Astrocyte (in vitro differentiated cells and primary cell): ENCODE results near the gene SRPRB. TPM values are rescaled to one million over a fixed set of nuclear protein-coding genes. Genes with fewer than 3 reads are reported as not detected.

Source experiments
- DNase-seq: peaks from one replicate; pipeline ENCODE4 v3.0.0-alpha.2; 2010; ENCODE audit warnings: low read depth
- FAIRE-seq: peaks from 2 replicates; lab custom pipeline; 2011; peaks lifted over from hg19 to GRCh38; lab: Jason Lieb, UNC
- H2AFZ ChIP-seq: 2 replicates; pipeline ENCODE4 v1.6.0; 2012; ENCODE audit warnings: low read depth, low read length, inconsistent platforms
- H3K27ac ChIP-seq: 2 replicates; pipeline ENCODE4 v1.5.1; 2011; ENCODE audit warnings: low read depth, low read length, inconsistent platforms
- H3K27me3 ChIP-seq: 2 replicates; pipeline ENCODE4 v1.6.0; 2011; ENCODE audit warnings: low read length, inconsistent platforms; ENCODE audit not compliant: insufficient read depth
- H3K36me3 ChIP-seq: 2 replicates; pipeline ENCODE4 v1.5.1; 2011; ENCODE audit warnings: low read length, inconsistent platforms; ENCODE audit not compliant: insufficient read depth
- H3K4me1 ChIP-seq: 2 replicates; pipeline ENCODE4 v1.5.1; 2011; ENCODE audit warnings: low read length, inconsistent platforms; ENCODE audit not compliant: insufficient read depth
- H3K4me2 ChIP-seq: 2 replicates; pipeline ENCODE4 v1.6.0; 2012; ENCODE audit warnings: low read length, inconsistent platforms
- H3K4me3 ChIP-seq: 2 replicates; pipeline ENCODE4 v1.5.1; 2011; ENCODE audit warnings: low read depth, mild to moderate bottlenecking, low read length, inconsistent platforms; ENCODE audit not compliant: insufficient read depth
- H3K79me2 ChIP-seq: 2 replicates; pipeline ENCODE4 v1.6.0; 2012; ENCODE audit warnings: mild to moderate bottlenecking, low read length, inconsistent platforms; ENCODE audit not compliant: insufficient read depth
- H3K9ac ChIP-seq: 2 replicates; pipeline ENCODE4 v1.6.0; 2012; ENCODE audit warnings: mild to moderate bottlenecking, low read length, inconsistent platforms
- H3K9me3 ChIP-seq: 2 replicates; pipeline ENCODE4 v1.5.1; 2012; ENCODE audit warnings: low read depth, mild to moderate bottlenecking, low read length, inconsistent platforms; ENCODE audit not compliant: insufficient read depth
- H4K20me1 ChIP-seq: 2 replicates; pipeline ENCODE4 v1.6.0; 2012; ENCODE audit warnings: low read length, inconsistent platforms; ENCODE audit not compliant: insufficient read depth
- H3K27ac Mint-ChIP-seq: one replicate; pipeline ENCODE4 v1.8.0; 2021; ENCODE audit warnings: mild to moderate bottlenecking, mixed read lengths; ENCODE audit not compliant: unreplicated experiment
- H3K27me3 Mint-ChIP-seq: one replicate; pipeline ENCODE4 v1.8.0; 2021; ENCODE audit warnings: low read depth, mixed read lengths; ENCODE audit not compliant: unreplicated experiment
- H3K36me3 Mint-ChIP-seq: one replicate; pipeline ENCODE4 v1.8.0; 2021; ENCODE audit warnings: low read depth, mixed read lengths; ENCODE audit not compliant: unreplicated experiment
- H3K4me1 Mint-ChIP-seq: one replicate; pipeline ENCODE4 v1.8.0; 2021; ENCODE audit warnings: low read depth, mixed read lengths; ENCODE audit not compliant: unreplicated experiment
- H3K4me3 Mint-ChIP-seq: one replicate; pipeline ENCODE4 v1.8.0; 2021; ENCODE audit warnings: mild to moderate bottlenecking, moderate library complexity, mixed read lengths; ENCODE audit not compliant: unreplicated experiment
- H3K9me3 Mint-ChIP-seq: one replicate; pipeline ENCODE4 v1.8.0; 2021; ENCODE audit warnings: mild to moderate bottlenecking, mixed read lengths; ENCODE audit not compliant: unreplicated experiment
- EZH2 ChIP-seq: IDR thresholded peaks from 2 replicates; pipeline ENCODE4 v1.6.1; 2012; ENCODE audit warnings: mild to moderate bottlenecking, low read length, inconsistent platforms; ENCODE audit not compliant: insufficient read depth
- total RNA-seq: library from RNA; stranded (reverse); gene quantifications from 2 replicates; pipeline ENCODE4 v1.2.1, GENCODE V29; 2021
- TF ChIP-seq, protein P1 (sequence below): IDR thresholded peaks from 2 replicates; pipeline ENCODE4 v1.5.1; 2011; ENCODE audit warnings: low read depth, mild to moderate bottlenecking, inconsistent platforms, low read length, moderate library complexity; ENCODE audit not compliant: insufficient read depth

SRPRB gene
- total RNA-seq, 1 donor from 2014 or later = 83.8 TPM

DNA sequence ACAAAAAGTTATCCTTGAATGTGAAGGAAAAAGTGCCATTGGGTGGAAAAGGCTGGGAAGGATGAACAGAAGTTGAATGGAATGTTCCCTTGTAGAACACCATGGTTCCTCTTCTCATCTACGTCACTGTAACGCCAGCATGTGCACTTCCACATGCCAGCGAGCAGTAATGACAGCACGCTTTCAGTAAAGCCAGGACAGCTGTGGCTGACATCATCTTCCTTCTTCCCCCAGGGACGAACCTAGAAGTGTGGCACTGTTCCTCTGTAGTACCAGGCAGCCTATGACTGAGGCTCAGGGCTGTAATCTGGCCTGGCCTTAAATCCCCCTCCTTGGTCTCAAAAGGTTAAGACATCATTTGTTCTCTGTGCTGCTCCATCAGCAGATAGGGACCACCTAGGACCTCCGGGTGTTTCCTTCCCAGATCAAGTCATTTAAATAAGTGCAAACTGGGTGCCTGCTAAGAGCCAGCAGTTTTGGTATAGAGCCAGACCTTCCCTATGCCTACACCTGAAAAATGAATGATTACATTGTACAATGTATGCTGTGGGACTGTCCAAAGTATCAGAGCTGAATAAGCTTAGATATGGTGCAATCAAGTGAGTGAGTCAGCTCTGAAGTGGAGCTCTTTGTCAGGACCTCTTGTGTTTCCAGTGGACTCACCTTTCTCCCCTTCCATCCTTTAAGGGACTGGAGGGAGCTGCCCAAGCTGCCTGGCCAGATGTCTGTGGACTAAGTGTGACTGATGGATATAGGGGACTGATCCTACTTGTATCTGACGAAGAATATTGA, 5.6 kb upstream of the SRPRB start:
- no peak overlapping the region for H3K27ac ChIP-seq
- H3K4me1 ChIP-seq = no peaks in the 10 kb centered on the region
- FAIRE-seq = no peak
- H3K9me3 ChIP-seq = no peaks in the 10 kb centered on the region
- no peak overlapping the region for H3K4me2 ChIP-seq
- peaks cover 3% of the 10 kb centered on the region for H3K27me3 ChIP-seq
- H2AFZ ChIP-seq = no peak overlapping the region
- DNase-seq = no peak
- H3K9ac ChIP-seq = no peak overlapping the region
- no peaks in the 10 kb centered on the region for H3K36me3 ChIP-seq
- H3K79me2 ChIP-seq = no peaks in the 10 kb centered on the region
- Mint-ChIP-seq H3K4me1 (peaks cover 6% of the 10 kb centered on the region), H3K27ac (no peak overlapping the region), H3K9me3 (peaks cover 7% of the 10 kb centered on the region), H3K27me3 (peaks cover 12% of the 10 kb centered on the region), H3K4me3 (no peak overlapping the region), H3K36me3 (no peaks in the 10 kb centered on the region)
- TF ChIP-seq EZH2 = no peak
- TF ChIP-seq, protein P1, sequence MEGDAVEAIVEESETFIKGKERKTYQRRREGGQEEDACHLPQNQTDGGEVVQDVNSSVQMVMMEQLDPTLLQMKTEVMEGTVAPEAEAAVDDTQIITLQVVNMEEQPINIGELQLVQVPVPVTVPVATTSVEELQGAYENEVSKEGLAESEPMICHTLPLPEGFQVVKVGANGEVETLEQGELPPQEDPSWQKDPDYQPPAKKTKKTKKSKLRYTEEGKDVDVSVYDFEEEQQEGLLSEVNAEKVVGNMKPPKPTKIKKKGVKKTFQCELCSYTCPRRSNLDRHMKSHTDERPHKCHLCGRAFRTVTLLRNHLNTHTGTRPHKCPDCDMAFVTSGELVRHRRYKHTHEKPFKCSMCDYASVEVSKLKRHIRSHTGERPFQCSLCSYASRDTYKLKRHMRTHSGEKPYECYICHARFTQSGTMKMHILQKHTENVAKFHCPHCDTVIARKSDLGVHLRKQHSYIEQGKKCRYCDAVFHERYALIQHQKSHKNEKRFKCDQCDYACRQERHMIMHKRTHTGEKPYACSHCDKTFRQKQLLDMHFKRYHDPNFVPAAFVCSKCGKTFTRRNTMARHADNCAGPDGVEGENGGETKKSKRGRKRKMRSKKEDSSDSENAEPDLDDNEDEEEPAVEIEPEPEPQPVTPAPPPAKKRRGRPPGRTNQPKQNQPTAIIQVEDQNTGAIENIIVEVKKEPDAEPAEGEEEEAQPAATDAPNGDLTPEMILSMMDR = no peak
- H4K20me1 ChIP-seq = no peaks in the 10 kb centered on the region
- no peak overlapping the region for H3K4me3 ChIP-seq

DNA sequence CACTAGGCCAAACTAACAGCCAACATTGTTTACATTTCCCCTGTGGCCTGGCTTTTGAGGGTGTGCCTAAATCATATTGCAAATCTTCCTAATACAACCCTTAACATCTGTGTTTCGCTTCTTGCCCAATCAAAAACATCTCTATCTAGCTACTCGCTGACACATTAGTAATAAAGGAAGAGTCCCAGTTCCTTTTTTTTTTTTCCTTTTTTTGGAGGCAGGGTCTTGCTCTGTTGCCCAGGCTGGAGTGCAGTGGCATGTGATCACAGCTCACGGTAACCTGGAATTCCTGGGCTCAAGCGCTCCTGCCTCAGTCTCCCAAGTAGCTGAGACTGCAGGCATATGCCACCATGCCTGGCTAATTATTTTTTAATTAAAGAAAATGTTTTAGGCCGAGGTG, 2.1 kb upstream of the SRPRB start:
- no peak overlapping the region for H3K4me3 Mint-ChIP-seq
- no peaks in the 10 kb centered on the region for H3K9me3 Mint-ChIP-seq
- Histone ChIP-seq H3K79me2 (peaks cover 28% of the 10 kb centered on the region), H3K4me3 (no peak overlapping the region), H3K27ac (no peak overlapping the region), H3K4me1 (peaks cover 5% of the 10 kb centered on the region), H3K27me3 (peaks cover 3% of the 10 kb centered on the region), H3K9me3 (no peaks in the 10 kb centered on the region), H3K4me2 (no peak overlapping the region), H3K36me3 (peaks cover 6% of the 10 kb centered on the region), H4K20me1 (peaks cover 5% of the 10 kb centered on the region), H3K9ac (no peak overlapping the region), H2AFZ (no peak overlapping the region)
- no peaks in the 10 kb centered on the region for H3K36me3 Mint-ChIP-seq
- no peak overlapping the region for H3K27ac Mint-ChIP-seq
- no peak for TF ChIP-seq EZH2
- H3K27me3 Mint-ChIP-seq = peaks cover 14% of the 10 kb centered on the region
- H3K4me1 Mint-ChIP-seq = no peaks in the 10 kb centered on the region
- FAIRE-seq (no peak), DNase-seq (no peak)

- H3K4me3 ChIP-seq = peak overlapping the region; percentile 95
- peak overlapping the region; percentile 93 for H3K4me2 ChIP-seq
These were observed 719 bp upstream of the SRPRB start for GRCh38 chr3:133804896-133805295.

More at GRCh38 chr3:133804896-133805295, 719 bp upstream of the SRPRB start:
- Mint-ChIP-seq H3K36me3 (no peaks in the 10 kb centered on the region), H3K4me3 (peak overlapping the region; percentile 98), H3K27ac (no peak overlapping the region), H3K27me3 (peaks cover 14% of the 10 kb centered on the region), H3K9me3 (no peaks in the 10 kb centered on the region), H3K4me1 (no peaks in the 10 kb centered on the region)
- H4K20me1 ChIP-seq = peaks cover 5% of the 10 kb centered on the region
- peaks cover 30% of the 10 kb centered on the region for H3K79me2 ChIP-seq
- H3K4me1 ChIP-seq = peaks cover 5% of the 10 kb centered on the region
- DNase-seq (no peak), FAIRE-seq (no peak)
- H3K27me3 ChIP-seq = peaks cover 3% of the 10 kb centered on the region
- no peak overlapping the region for H3K27ac ChIP-seq
- no peaks in the 10 kb centered on the region for H3K9me3 ChIP-seq
- peak overlapping the region; percentile 89 for H3K9ac ChIP-seq
- peak overlapping the region; percentile 91 for H2AFZ ChIP-seq
- H3K36me3 ChIP-seq = peaks cover 8% of the 10 kb centered on the region
- no peak for TF ChIP-seq EZH2
- TF ChIP-seq, protein P1 = no peak
